GM12878 (cell line): ENCODE data around the gene GRIPAP1. TPM values are rescaled to one million over a fixed set of nuclear protein-coding genes. Genes with fewer than 3 reads are reported as not detected.

Experiments
- ATF7 ChIP-seq: fragments of 450-650 bp; IDR thresholded peaks from 2 replicates; pipeline ENCODE4 v1.6.1; 2016; ENCODE audit warnings: low read depth, mild to moderate bottlenecking
- BACH1 ChIP-seq: fragments of 450-650 bp; IDR thresholded peaks from 2 replicates; pipeline ENCODE4 v1.6.1; 2017; ENCODE audit warnings: mild to moderate bottlenecking, borderline replicate concordance
- CEBPB ChIP-seq, 2 experiments: fragments of 150-350 bp in 1 of 2; IDR thresholded peaks; 2 replicates each; pipeline ENCODE4 v1.6.1; 2012 to 2014; ENCODE audit warnings: low read depth in 2 of 2, low read length in 2 of 2, borderline replicate concordance in 1 of 2, inconsistent platforms in 1 of 2
- CREM ChIP-seq: IDR thresholded peaks from 2 replicates; pipeline ENCODE4 v1.6.1; 2014; ENCODE audit warnings: antibody characterized with exemption, low read depth
- IKZF1 ChIP-seq: fragments of 450-650 bp; conservative IDR thresholded peaks from 2 replicates; pipeline ENCODE4 v1.6.1; 2017; ENCODE audit warnings: antibody characterized with exemption, mild to moderate bottlenecking
- KLF5 ChIP-seq: fragments of 450-650 bp; IDR thresholded peaks from 2 replicates; pipeline ENCODE4 v1.6.1; 2014; ENCODE audit warnings: mild to moderate bottlenecking; ENCODE audit not compliant: partially characterized antibody
- MEF2B ChIP-seq: fragments of 450-650 bp; IDR thresholded peaks from 2 replicates; pipeline ENCODE4 v1.6.1; 2018; ENCODE audit warnings: mild to moderate bottlenecking, moderate library complexity; ENCODE audit not compliant: partially characterized antibody, poor library complexity, severe bottlenecking
- MTA3 ChIP-seq: IDR thresholded peaks from 2 replicates; pipeline ENCODE4 v1.6.1; 2012; ENCODE audit warnings: low read length, inconsistent platforms, borderline replicate concordance
- MXI1 ChIP-seq: fragments of 150-350 bp; IDR thresholded peaks from 2 replicates; pipeline ENCODE4 v1.6.1; 2011; ENCODE audit warnings: low read depth, mild to moderate bottlenecking, inconsistent platforms, low read length, improper control_type of control experiment
- MYB ChIP-seq: fragments of 150-350 bp; IDR thresholded peaks from 2 replicates; pipeline ENCODE4 v1.6.1; 2014; ENCODE audit warnings: mild to moderate bottlenecking, low read depth, low read length, borderline replicate concordance
- NFYA ChIP-seq: IDR thresholded peaks from 2 replicates; pipeline ENCODE4 v1.6.1; 2011; ENCODE audit warnings: low read depth, mild to moderate bottlenecking, low read length, improper control_type of control experiment, borderline replicate concordance
- NRF1 ChIP-seq: conservative IDR thresholded peaks from 2 replicates; pipeline ENCODE4 v1.6.1; 2011; ENCODE audit warnings: mild to moderate bottlenecking, low read depth, low read length, improper control_type of control experiment
- POLR2AphosphoS2 ChIP-seq: IDR thresholded peaks from 2 replicates; pipeline ENCODE4 v1.6.1; 2011; ENCODE audit warnings: low read depth, mild to moderate bottlenecking, low read length, improper control_type of control experiment, moderate library complexity
- POLR2AphosphoS5 ChIP-seq: IDR thresholded peaks from 2 replicates; pipeline ENCODE4 v1.6.1; 2011; ENCODE audit warnings: mild to moderate bottlenecking, low read length, inconsistent platforms
- RAD21 ChIP-seq: IDR thresholded peaks from 2 replicates; pipeline ENCODE4 v1.6.1; 2011; ENCODE audit warnings: mild to moderate bottlenecking, low read depth, low read length, moderate library complexity; ENCODE audit not compliant: insufficient read depth
- RFX5 ChIP-seq: IDR thresholded peaks from 2 replicates; pipeline ENCODE4 v1.6.1; 2011; ENCODE audit warnings: low read depth, low read length, improper control_type of control experiment
- SMAD5 ChIP-seq: IDR thresholded peaks from 2 replicates; pipeline ENCODE4 v1.6.1; 2016; ENCODE audit warnings: antibody characterized with exemption, low read depth
- SMARCA5 ChIP-seq: fragments of 450-650 bp; IDR thresholded peaks from 2 replicates; pipeline ENCODE4 v1.6.1; 2017; ENCODE audit warnings: mild to moderate bottlenecking
- SMC3 ChIP-seq: IDR thresholded peaks from 2 replicates; pipeline ENCODE4 v1.6.1; 2011; ENCODE audit warnings: low read length, improper control_type of control experiment, borderline replicate concordance
- STAT3 ChIP-seq: IDR thresholded peaks from 2 replicates; pipeline ENCODE4 v1.6.1; 2011; ENCODE audit warnings: low read depth, low read length, improper control_type of control experiment
- polyA plus RNA-seq, 11 experiments: library from polyadenylated mRNA; depleted of rRNA in 4 of 11; unstranded in 6 of 11; stranded (reverse) in 5 of 11; fragments of >200 nt; fragmentation: Nextera tagmentation in 4 of 11; fragmentation: Illumina TruSeq in 1 of 11; extraction: Ambion mirVana in 4 of 11; extraction: Trizol in 1 of 11; gene quantifications; 1 replicate in 1 of 11; 2 replicates in 10 of 11; pipeline versions ENCODE4 v1.2.1 to v1.2.3, GENCODE V29; 2011 to 2016; ENCODE audit warnings: inconsistent platforms in 2 of 11, missing spikeins in 2 of 11, low read depth in 1 of 11
- total RNA-seq, 4 experiments: library from RNA; depleted of rRNA in 3 of 4; stranded (reverse); fragments of >200 nt in 3 of 4; fragmentation: Illumina TruSeq in 1 of 4; extraction: Trizol in 1 of 4; gene quantifications; 2 replicates each; pipeline versions ENCODE4 v1.2.1 to v1.2.3, GENCODE V29; 2013 to 2021
- TF ChIP-seq, protein P1 (sequence below): fragments of 450-650 bp; IDR thresholded peaks from 2 replicates; pipeline ENCODE4 v1.6.1; 2017; ENCODE audit warnings: mild to moderate bottlenecking, moderate library complexity
- TF ChIP-seq, protein P2 (sequence below): fragments of 450-650 bp; IDR thresholded peaks from 2 replicates; pipeline ENCODE4 v1.6.1; 2017; ENCODE audit warnings: mild to moderate bottlenecking, low read depth, inconsistent platforms; ENCODE audit not compliant: poor library complexity, severe bottlenecking
- TF ChIP-seq, protein P3 (sequence below): fragments of 450-650 bp; IDR thresholded peaks from 2 replicates; pipeline ENCODE4 v1.6.1; 2017; ENCODE audit warnings: low read depth, mild to moderate bottlenecking, moderate library complexity

Gene GRIPAP1
- total and polyA plus RNA-seq, 10 of the 15 experiments (the other 5 are each of a cell fraction or from before 2014, with no cell fraction given) = 4.2 to 44.7 (median 25.8) TPM

DNA sequence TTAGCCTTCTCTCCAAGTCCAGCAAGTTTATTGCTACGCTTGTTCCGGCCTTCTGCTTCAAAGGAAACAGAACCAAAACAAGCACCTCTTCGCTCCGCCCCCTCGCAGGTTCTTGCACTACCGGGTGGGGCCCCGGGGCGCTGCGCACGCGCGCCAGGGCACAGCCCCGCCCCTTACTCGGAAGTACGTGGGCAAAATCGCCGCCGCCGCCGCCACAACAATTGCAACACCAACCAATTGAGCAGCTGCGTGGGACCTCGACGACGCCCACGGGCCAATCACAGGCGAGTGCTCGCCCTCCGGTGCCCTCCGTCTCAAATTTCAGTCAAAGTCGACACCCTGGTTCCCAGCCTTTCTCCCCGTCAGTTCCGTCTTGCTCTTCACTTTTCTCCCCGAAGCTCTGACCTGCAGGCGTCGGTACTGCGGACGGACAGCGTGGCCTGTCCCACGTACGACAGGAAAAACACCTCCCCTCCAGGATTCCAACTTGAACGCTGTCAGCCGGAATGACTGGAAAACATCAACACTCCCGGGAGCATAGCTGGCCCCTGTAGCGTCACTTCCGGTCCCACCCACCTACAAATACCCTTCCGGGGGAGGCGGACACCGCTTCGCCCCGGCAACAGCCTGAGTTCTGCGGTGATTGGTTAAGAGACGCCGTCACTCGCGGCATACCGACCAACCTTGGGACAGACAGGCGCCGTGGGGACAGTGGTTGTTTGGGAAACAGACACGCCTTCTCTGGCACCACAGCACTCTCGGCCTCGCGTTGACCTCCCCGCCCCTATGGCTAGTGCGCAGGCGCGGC, 44.0 kb downstream of the GRIPAP1 start (continued):
- TF ChIP-seq ATF7 (peak; percentile 57; the same call in 1 of the 2 replicates), POLR2AphosphoS5 (peak; percentile 82; the same call in 1 of the 2 replicates), POLR2AphosphoS2 (0 out of 2 replicates have a peak, but pooled peaks have one; percentile 59), STAT3 (no peak), MYB (no peak), RAD21 (no peak), KLF5 (peak; percentile 24), MTA3 (no peak), CREM (peak; percentile 89), IKZF1 (peak; percentile 61), SMAD5 (peak; percentile 67; the same call in 1 of the 2 replicates), SMARCA5 (peak; percentile 73), NRF1 (peak; percentile 66), SMC3 (no peak), CEBPB (IDR thresholded peaks at IDR 0.05; ENCODE audit: borderline replicate concordance in 1 of 2, low read depth in 2 of 2, low read length in 2 of 2) (0 out of 4 replicates have a peak, but pooled peaks of 1 of the 2 experiments have one; percentile 5), NFYA (no peak), RFX5 (peak; percentile 88), BACH1 (0 out of 2 replicates have a peak, but pooled peaks have one; percentile 40), MEF2B (peak; percentile 20), MXI1 (peak; percentile 40; the same call in 1 of the 2 replicates)
- TF ChIP-seq, protein P1, sequence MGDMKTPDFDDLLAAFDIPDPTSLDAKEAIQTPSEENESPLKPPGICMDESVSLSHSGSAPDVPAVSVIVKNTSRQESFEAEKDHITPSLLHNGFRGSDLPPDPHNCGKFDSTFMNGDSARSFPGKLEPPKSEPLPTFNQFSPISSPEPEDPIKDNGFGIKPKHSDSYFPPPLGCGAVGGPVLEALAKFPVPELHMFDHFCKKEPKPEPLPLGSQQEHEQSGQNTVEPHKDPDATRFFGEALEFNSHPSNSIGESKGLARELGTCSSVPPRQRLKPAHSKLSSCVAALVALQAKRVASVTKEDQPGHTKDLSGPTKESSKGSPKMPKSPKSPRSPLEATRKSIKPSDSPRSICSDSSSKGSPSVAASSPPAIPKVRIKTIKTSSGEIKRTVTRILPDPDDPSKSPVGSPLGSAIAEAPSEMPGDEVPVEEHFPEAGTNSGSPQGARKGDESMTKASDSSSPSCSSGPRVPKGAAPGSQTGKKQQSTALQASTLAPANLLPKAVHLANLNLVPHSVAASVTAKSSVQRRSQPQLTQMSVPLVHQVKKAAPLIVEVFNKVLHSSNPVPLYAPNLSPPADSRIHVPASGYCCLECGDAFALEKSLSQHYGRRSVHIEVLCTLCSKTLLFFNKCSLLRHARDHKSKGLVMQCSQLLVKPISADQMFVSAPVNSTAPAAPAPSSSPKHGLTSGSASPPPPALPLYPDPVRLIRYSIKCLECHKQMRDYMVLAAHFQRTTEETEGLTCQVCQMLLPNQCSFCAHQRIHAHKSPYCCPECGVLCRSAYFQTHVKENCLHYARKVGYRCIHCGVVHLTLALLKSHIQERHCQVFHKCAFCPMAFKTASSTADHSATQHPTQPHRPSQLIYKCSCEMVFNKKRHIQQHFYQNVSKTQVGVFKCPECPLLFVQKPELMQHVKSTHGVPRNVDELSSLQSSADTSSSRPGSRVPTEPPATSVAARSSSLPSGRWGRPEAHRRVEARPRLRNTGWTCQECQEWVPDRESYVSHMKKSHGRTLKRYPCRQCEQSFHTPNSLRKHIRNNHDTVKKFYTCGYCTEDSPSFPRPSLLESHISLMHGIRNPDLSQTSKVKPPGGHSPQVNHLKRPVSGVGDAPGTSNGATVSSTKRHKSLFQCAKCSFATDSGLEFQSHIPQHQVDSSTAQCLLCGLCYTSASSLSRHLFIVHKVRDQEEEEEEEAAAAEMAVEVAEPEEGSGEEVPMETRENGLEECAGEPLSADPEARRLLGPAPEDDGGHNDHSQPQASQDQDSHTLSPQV = no peak
- TF ChIP-seq, protein P2, sequence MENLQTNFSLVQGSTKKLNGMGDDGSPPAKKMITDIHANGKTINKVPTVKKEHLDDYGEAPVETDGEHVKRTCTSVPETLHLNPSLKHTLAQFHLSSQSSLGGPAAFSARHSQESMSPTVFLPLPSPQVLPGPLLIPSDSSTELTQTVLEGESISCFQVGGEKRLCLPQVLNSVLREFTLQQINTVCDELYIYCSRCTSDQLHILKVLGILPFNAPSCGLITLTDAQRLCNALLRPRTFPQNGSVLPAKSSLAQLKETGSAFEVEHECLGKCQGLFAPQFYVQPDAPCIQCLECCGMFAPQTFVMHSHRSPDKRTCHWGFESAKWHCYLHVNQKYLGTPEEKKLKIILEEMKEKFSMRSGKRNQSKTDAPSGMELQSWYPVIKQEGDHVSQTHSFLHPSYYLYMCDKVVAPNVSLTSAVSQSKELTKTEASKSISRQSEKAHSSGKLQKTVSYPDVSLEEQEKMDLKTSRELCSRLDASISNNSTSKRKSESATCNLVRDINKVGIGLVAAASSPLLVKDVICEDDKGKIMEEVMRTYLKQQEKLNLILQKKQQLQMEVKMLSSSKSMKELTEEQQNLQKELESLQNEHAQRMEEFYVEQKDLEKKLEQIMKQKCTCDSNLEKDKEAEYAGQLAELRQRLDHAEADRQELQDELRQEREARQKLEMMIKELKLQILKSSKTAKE = no peak
- TF ChIP-seq, protein P3, sequence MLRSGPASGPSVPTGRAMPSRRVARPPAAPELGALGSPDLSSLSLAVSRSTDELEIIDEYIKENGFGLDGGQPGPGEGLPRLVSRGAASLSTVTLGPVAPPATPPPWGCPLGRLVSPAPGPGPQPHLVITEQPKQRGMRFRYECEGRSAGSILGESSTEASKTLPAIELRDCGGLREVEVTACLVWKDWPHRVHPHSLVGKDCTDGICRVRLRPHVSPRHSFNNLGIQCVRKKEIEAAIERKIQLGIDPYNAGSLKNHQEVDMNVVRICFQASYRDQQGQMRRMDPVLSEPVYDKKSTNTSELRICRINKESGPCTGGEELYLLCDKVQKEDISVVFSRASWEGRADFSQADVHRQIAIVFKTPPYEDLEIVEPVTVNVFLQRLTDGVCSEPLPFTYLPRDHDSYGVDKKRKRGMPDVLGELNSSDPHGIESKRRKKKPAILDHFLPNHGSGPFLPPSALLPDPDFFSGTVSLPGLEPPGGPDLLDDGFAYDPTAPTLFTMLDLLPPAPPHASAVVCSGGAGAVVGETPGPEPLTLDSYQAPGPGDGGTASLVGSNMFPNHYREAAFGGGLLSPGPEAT = peak; percentile 80
